Measurements from ENCODE around the gene DYNAP. TPM values are rescaled to one million over a fixed set of nuclear protein-coding genes. Genes with fewer than 3 reads are reported as not detected.

The DYNAP gene
- total RNA-seq, 1 donor from 2014 or later: not detected

GRCh38 chr18:54636217-54636616 is 45.2 kb downstream of the DYNAP start:
- DNase-seq (ENCODE audit: low spot score): no peak

DNA sequence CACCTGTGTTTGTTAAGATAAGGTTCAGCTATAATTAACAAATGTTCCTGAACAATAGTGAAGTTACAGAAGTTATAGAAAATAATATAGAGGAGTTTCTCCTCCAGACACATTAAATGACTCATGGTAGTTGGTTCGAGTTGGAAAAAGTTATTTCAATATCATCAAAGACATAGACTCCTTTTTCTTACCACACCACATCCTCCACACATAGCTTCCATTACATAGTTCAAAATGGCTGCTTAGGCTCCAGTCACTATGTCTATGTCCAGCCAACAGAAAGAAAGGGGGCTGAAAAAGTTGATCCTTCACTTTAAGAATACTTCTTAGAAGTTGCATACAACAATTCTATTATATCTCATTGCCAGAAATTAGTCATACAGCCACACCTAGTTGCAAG is 50.7 kb downstream of the DYNAP start:
- DNase-seq (ENCODE audit: low spot score): no peak

DNA sequence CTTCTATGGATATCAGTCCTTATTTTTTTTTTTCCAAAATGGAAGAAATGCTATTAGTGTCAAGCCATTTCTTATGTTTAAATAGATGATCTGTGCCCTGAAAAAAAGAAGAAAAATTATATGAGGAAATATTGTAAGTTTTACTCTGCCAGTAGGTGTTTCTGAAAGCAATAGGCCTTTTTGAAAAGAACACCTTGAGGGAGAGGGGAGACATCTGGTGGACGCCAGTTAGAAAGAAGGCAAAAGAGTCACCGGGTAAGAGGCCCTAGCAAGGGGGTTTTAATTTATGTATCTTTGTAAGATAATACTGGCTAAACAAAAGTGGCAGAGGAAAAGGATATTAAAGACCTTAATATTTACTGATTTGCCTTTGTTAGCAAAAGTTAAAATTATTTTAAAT is 56.1 kb downstream of the DYNAP start:
- DNase-seq (ENCODE audit: low spot score): no peak

Other genes starting within 250 kb of the DYNAP start
- gene STARD6, start 233.4 kb upstream of the DYNAP start, total RNA-seq: not detected
- 1.3 TPM for gene C18orf54, start 233.3 kb upstream of the DYNAP start, total RNA-seq
- gene RAB27B, start 237.2 kb downstream of the DYNAP start, total RNA-seq: 0.93 TPM